GM18517 (cell line): ENCODE measurements around the gene MESD.

Source experiments
- ATAC-seq: cut with Tn5 transposase; IDR thresholded peaks from one replicate; pipeline ENCODE4 v1.9.1; 2021; ENCODE audit warnings: mild to moderate bottlenecking, moderate library complexity; ENCODE audit not compliant: unreplicated experiment

Gene MESD

GRCh38 chr15:80942266-80942665 lies 47.4 kb downstream of the MESD start:
- ATAC-seq = no peak

GRCh38 chr15:80940851-80941250 lies 48.8 kb downstream of the MESD start:
- no peak for ATAC-seq

- ATAC-seq = no peak
Observed at GRCh38 chr15:80940331-80940730, 49.3 kb downstream of the MESD start.

- no peak for ATAC-seq
Observed at GRCh38 chr15:80939216-80939615, 50.4 kb downstream of the MESD start.

- no peak for ATAC-seq
Observed at GRCh38 chr15:80937718-80938117, 51.9 kb downstream of the MESD start.

- no peak for ATAC-seq
Observed at GRCh38 chr15:80936288-80937078, 53.1 kb downstream of the MESD start.

GRCh38 chr15:80934761-80935221 lies 54.8 kb downstream of the MESD start:
- no peak for ATAC-seq

- ATAC-seq = no peak
Observed at GRCh38 chr15:80932989-80933388, 56.6 kb downstream of the MESD start.

- no peak for ATAC-seq
Observed at GRCh38 chr15:80932513-80932815, 57.2 kb downstream of the MESD start.

GRCh38 chr15:80931721-80932512 lies 57.7 kb downstream of the MESD start:
- ATAC-seq = no peak

- ATAC-seq = no peak
Observed at GRCh38 chr15:80931191-80931590, 58.4 kb downstream of the MESD start.

GRCh38 chr15:80929689-80930088 lies 59.9 kb downstream of the MESD start:
- no peak for ATAC-seq

GRCh38 chr15:80929225-80929624 lies 60.4 kb downstream of the MESD start:
- no peak for ATAC-seq

GRCh38 chr15:80926126-80926525 lies 63.5 kb downstream of the MESD start:
- no peak for ATAC-seq

- ATAC-seq = no peak
Observed at GRCh38 chr15:80925597-80926059, 64.0 kb downstream of the MESD start.

GRCh38 chr15:80924278-80924677 lies 65.3 kb downstream of the MESD start:
- ATAC-seq = no peak

GRCh38 chr15:80923668-80924067 lies 66.0 kb downstream of the MESD start:
- no peak for ATAC-seq

GRCh38 chr15:80921736-80922410 lies 67.7 kb downstream of the MESD start:
- ATAC-seq = no peak

- ATAC-seq = no peak
Observed at GRCh38 chr15:80920271-80920699, 69.3 kb downstream of the MESD start.

GRCh38 chr15:80918196-80918783 lies 71.3 kb downstream of the MESD start:
- ATAC-seq = no peak

GRCh38 chr15:80916056-80916455 lies 73.6 kb downstream of the MESD start:
- ATAC-seq = no peak
